IMR-90 (cell line): Measurements from ENCODE around the gene NOL4L.

Experiments used
- CEBPB ChIP-seq: IDR thresholded peaks from 2 replicates; pipeline ENCODE4 v1.6.1; 2012; ENCODE audit warnings: low read depth, low read length, improper control_type of control experiment
- CTCF ChIP-seq: conservative IDR thresholded peaks from 2 replicates; pipeline ENCODE4 v1.5.1; 2012; ENCODE audit warnings: mild to moderate bottlenecking, low read depth, low read length, improper control_type of control experiment
- POLR2A ChIP-seq: IDR thresholded peaks from 2 replicates; pipeline ENCODE4 v1.6.1; 2012; ENCODE audit warnings: mild to moderate bottlenecking, low read depth, low read length
- RAD21 ChIP-seq: IDR thresholded peaks from 2 replicates; pipeline ENCODE4 v1.6.1; 2012; ENCODE audit warnings: low read length, improper control_type of control experiment
- RFX5 ChIP-seq: IDR thresholded peaks from 2 replicates; pipeline ENCODE4 v1.8.0; 2012; ENCODE audit warnings: low read depth, mild to moderate bottlenecking, low read length, moderate library complexity
- SMC3 ChIP-seq: fragments of 150-350 bp; IDR thresholded peaks from 2 replicates; pipeline ENCODE4 v1.6.1; 2016; ENCODE audit warnings: low read depth, mild to moderate bottlenecking, antibody characterized with exemption, low read length, moderate library complexity
- USF2 ChIP-seq: fragments of 150-350 bp; IDR thresholded peaks from 2 replicates; pipeline ENCODE4 v1.6.1; 2017; ENCODE audit warnings: mild to moderate bottlenecking, antibody characterized with exemption, low read length, low read depth
- TF ChIP-seq, protein P1 (sequence below): fragments of 150-350 bp; IDR thresholded peaks from 2 replicates; pipeline ENCODE4 v1.6.1; 2016; ENCODE audit warnings: low read depth, mild to moderate bottlenecking, low read length, moderate library complexity, borderline replicate concordance

DNA sequence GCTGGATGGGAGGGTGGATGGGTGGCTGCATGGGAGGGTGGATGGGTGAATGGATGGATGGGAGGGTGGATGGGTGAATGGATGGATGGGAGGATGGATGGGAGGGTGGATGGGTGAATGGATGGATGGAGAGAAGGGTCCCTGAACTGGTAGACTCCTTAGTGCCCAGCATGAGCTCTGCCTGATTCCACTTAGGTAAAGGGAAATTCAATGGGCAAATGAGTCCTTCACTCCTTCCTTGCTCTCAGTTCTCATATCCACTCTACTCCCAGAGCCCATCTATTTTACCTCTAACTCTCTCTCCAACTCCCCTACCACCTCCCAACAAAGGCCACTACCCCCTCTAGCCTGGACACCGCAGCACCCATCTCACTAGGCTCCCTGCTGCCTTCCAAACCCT is 29.2 kb upstream of the NOL4L start:
- TF ChIP-seq RFX5 (no peak), POLR2A (no peak), CTCF (no peak), RAD21 (no peak), CEBPB (no peak), USF2 (no peak), SMC3 (no peak)
- TF ChIP-seq, protein P1, sequence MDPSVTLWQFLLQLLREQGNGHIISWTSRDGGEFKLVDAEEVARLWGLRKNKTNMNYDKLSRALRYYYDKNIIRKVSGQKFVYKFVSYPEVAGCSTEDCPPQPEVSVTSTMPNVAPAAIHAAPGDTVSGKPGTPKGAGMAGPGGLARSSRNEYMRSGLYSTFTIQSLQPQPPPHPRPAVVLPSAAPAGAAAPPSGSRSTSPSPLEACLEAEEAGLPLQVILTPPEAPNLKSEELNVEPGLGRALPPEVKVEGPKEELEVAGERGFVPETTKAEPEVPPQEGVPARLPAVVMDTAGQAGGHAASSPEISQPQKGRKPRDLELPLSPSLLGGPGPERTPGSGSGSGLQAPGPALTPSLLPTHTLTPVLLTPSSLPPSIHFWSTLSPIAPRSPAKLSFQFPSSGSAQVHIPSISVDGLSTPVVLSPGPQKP = no peak
